CD4-positive, alpha-beta T cell (primary cell): ENCODE measurements around the gene CACNA1D. TPM values are rescaled to one million over a fixed set of nuclear protein-coding genes. Genes with fewer than 3 reads are reported as not detected.
"Not testable (repeated sequence)": the region's sequence is repeated elsewhere in the genome, so short reads cannot be mapped to it uniquely, and the experiment has no call there.

Experiments used
- ATAC-seq: fragments of 200-7000 bp; cut with Tn5 transposase; one replicate; pipeline ENCODE4 v1.10.0; 2022; ENCODE audit warnings: mild to moderate bottlenecking; ENCODE audit not compliant: poor library complexity
- CTCF ChIA-PET: fragments of 350-600 bp; sonication (Branson Sonifier 250); formaldehyde crosslinking; loops from one replicate; lab custom pipeline; 2021; ENCODE audit warnings: antibody characterized with exemption, inconsistent platforms; lab: Charles Lee
- POLR2A ChIA-PET: fragments of 350-600 bp; sonication (Branson Sonifier 250); formaldehyde crosslinking; loops from one replicate; lab custom pipeline; 2021; ENCODE audit warnings: antibody characterized with exemption, inconsistent platforms; lab: Charles Lee
- DNase-seq, 14 experiments: peaks; one replicate each; pipeline ENCODE4 v3.0.0-alpha.2; 2013 to 2020; ENCODE audit warnings: mixed read lengths in 2 of 14
- H3K27ac ChIP-seq, 2 donors: one replicate each; pipeline versions ENCODE4 v1.5.1 to v1.7.0; 2013; ENCODE audit warnings: low read length in 2 of 2, low read depth in 1 of 2, mild to moderate bottlenecking in 1 of 2
- H3K27me3 ChIP-seq, 2 experiments: 1 replicate in 1 of 2; 2 replicates in 1 of 2; pipeline versions ENCODE4 v1.6.1 to v1.7.0; 2013; ENCODE audit warnings: low read length in 2 of 2, control low read depth in 1 of 2, mild to moderate bottlenecking in 1 of 2, moderate library complexity in 1 of 2; ENCODE audit not compliant: insufficient read depth in 2 of 2, control insufficient read depth in 1 of 2
- H3K36me3 ChIP-seq: one replicate; pipeline ENCODE4 v1.6.1; 2013; ENCODE audit warnings: low read length, control low read depth; ENCODE audit not compliant: insufficient read depth
- H3K4me1 ChIP-seq: one replicate; pipeline ENCODE4 v1.6.1; 2013; ENCODE audit warnings: low read length, control low read depth; ENCODE audit not compliant: insufficient read depth
- H3K4me3 ChIP-seq: one replicate; pipeline ENCODE4 v1.5.1; 2013; ENCODE audit warnings: mild to moderate bottlenecking, low read length, moderate library complexity
- H3K9me3 ChIP-seq, 2 experiments: 1 replicate in 1 of 2; 2 replicates in 1 of 2; pipeline versions ENCODE4 v1.6.1 to v1.7.0; 2013; ENCODE audit warnings: low read length in 2 of 2, mild to moderate bottlenecking in 2 of 2, control low read depth in 1 of 2, moderate library complexity in 1 of 2; ENCODE audit not compliant: control insufficient read depth in 1 of 2, insufficient read depth in 1 of 2
- H3K27ac Mint-ChIP-seq: one replicate; pipeline ENCODE4 v1.8.0; 2020; ENCODE audit warnings: mixed read lengths
- H3K27me3 Mint-ChIP-seq: one replicate; pipeline ENCODE4 v1.8.0; 2021; ENCODE audit warnings: mixed read lengths
- H3K36me3 Mint-ChIP-seq: one replicate; pipeline ENCODE4 v1.8.0; 2021; ENCODE audit warnings: low read depth, mixed read lengths
- H3K4me1 Mint-ChIP-seq: one replicate; pipeline ENCODE4 v1.8.0; 2021; ENCODE audit warnings: low read depth, mixed read lengths
- H3K4me3 Mint-ChIP-seq: one replicate; pipeline ENCODE4 v1.8.0; 2020; ENCODE audit warnings: mild to moderate bottlenecking, mixed read lengths
- H3K9me3 Mint-ChIP-seq: one replicate; pipeline ENCODE4 v1.8.0; 2020; ENCODE audit warnings: mixed read lengths
- CTCF ChIP-seq: fragments of 200-600 bp; IDR thresholded peaks from one replicate; pipeline ENCODE4 v1.8.0; 2022; ENCODE audit warnings: antibody characterized with exemption, mild to moderate bottlenecking
- intact Hi-C, 2 experiments: fragments of 100-400 bp; cut with DNase I in 1 of 2; cut with micrococcal nuclease in 1 of 2; formaldehyde crosslinking; loops; one replicate each; pipeline versions ENCODE4 v1.15.1 to v1.9.0; 2023 to 2025; cut with DNase I, micrococcal nuclease
- total RNA-seq, 174 experiments: library from RNA in 2 of 174; stranded (reverse) in 2 of 174; gene quantifications; one replicate each; pipeline ENCODE4 v1.2.3 and lab custom pipeline; 2021 to 2026

The CACNA1D gene
- total RNA-seq, 2 experiments from 2014 or later = not detected

- no peak overlapping the region for H3K4me3 Mint-ChIP-seq
- CTCF ChIA-PET = no interaction called here
- Histone ChIP-seq H3K9me3 (no peaks in the 10 kb centered on the region), H3K4me3 (no peak overlapping the region), H3K27ac (no peak overlapping the region), H3K27me3 (peaks cover 7 to 12% of the 10 kb centered on the region in 2 experiments), H3K4me1 (no peaks in the 10 kb centered on the region), H3K36me3 (no peaks in the 10 kb centered on the region)
- H3K36me3 Mint-ChIP-seq = no peaks in the 10 kb centered on the region
- peaks cover 35% of the 10 kb centered on the region for H3K27me3 Mint-ChIP-seq
- H3K27ac Mint-ChIP-seq = no peak overlapping the region
- intact Hi-C loops = no loop called here
- ATAC-seq (no peak), DNase-seq (no peak)
- H3K4me1 Mint-ChIP-seq = no peaks in the 10 kb centered on the region
- H3K9me3 Mint-ChIP-seq = no peaks in the 10 kb centered on the region
- POLR2A ChIA-PET = no interaction called here
- no peak for TF ChIP-seq CTCF
Observed at GRCh38 chr3:53633197-53633787, 138.9 kb downstream of the CACNA1D start.

- Histone ChIP-seq H3K27me3 (peaks cover 7 to 8% of the 10 kb centered on the region in 2 experiments), H3K4me1 (no peaks in the 10 kb centered on the region), H3K4me3 (no peak overlapping the region), H3K9me3 (no peaks in the 10 kb centered on the region), H3K27ac (no peak overlapping the region), H3K36me3 (no peaks in the 10 kb centered on the region)
- Mint-ChIP-seq H3K36me3 (no peaks in the 10 kb centered on the region), H3K9me3 (no peaks in the 10 kb centered on the region), H3K27ac (no peak overlapping the region), H3K4me3 (no peak overlapping the region), H3K27me3 (peaks cover 26% of the 10 kb centered on the region), H3K4me1 (no peaks in the 10 kb centered on the region)
- ATAC-seq (no peak), DNase-seq (no peak)
- ChIA-PET CTCF (no interaction called here), POLR2A (no interaction called here)
- TF ChIP-seq CTCF = no peak
- intact Hi-C loops = no loop called here
Observed at GRCh38 chr3:53635041-53635440, 140.6 kb downstream of the CACNA1D start.

- H3K9me3 Mint-ChIP-seq, H3K4me3 Mint-ChIP-seq, H3K36me3 Mint-ChIP-seq, H3K27me3 ChIP-seq, H3K4me1 ChIP-seq, H3K36me3 ChIP-seq, H3K27ac ChIP-seq, H3K4me1 Mint-ChIP-seq, CTCF ChIA-PET, H3K9me3 ChIP-seq, H3K27ac Mint-ChIP-seq, ATAC-seq, intact Hi-C loops, DNase-seq, H3K4me3 ChIP-seq: not testable (repeated sequence)
- H3K27me3 Mint-ChIP-seq = peaks cover 21% of the 10 kb centered on the region
- POLR2A ChIA-PET = interaction anchor here (0.6 kb wide), 1 partner anchor 450 kb away, joined by 3 read pairs; no protein-coding TSS in a partner anchor
Observed at GRCh38 chr3:53638806-53639205, 144.4 kb downstream of the CACNA1D start.

GRCh38 chr3:53641397-53641796 lies 147.0 kb downstream of the CACNA1D start:
- no peaks in the 10 kb centered on the region for H3K9me3 Mint-ChIP-seq
- H3K4me1 ChIP-seq = no peaks in the 10 kb centered on the region

More at GRCh38 chr3:53641397-53641796, 147.0 kb downstream of the CACNA1D start:
- H3K36me3 ChIP-seq = no peaks in the 10 kb centered on the region
- H3K9me3 ChIP-seq = no peaks in the 10 kb centered on the region
- ATAC-seq (no peak), DNase-seq (no peak)
- Mint-ChIP-seq H3K4me1 (no peaks in the 10 kb centered on the region), H3K27ac (no peak overlapping the region), H3K27me3 (peaks cover 12% of the 10 kb centered on the region), H3K4me3 (no peak overlapping the region), H3K36me3 (no peaks in the 10 kb centered on the region)
- POLR2A ChIA-PET = no interaction called here
- no peak for TF ChIP-seq CTCF
- H3K4me3 ChIP-seq = no peak overlapping the region
- peaks cover 0 to 3% of the 10 kb centered on the region in 2 experiments for H3K27me3 ChIP-seq
- CTCF ChIA-PET = no interaction called here
- intact Hi-C loops = no loop called here
- H3K27ac ChIP-seq = no peak overlapping the region
